ENCODE results near the gene SPAG5. TPM values are rescaled to one million over a fixed set of nuclear protein-coding genes. Genes with fewer than 3 reads are reported as not detected.

Gene SPAG5, protein sequence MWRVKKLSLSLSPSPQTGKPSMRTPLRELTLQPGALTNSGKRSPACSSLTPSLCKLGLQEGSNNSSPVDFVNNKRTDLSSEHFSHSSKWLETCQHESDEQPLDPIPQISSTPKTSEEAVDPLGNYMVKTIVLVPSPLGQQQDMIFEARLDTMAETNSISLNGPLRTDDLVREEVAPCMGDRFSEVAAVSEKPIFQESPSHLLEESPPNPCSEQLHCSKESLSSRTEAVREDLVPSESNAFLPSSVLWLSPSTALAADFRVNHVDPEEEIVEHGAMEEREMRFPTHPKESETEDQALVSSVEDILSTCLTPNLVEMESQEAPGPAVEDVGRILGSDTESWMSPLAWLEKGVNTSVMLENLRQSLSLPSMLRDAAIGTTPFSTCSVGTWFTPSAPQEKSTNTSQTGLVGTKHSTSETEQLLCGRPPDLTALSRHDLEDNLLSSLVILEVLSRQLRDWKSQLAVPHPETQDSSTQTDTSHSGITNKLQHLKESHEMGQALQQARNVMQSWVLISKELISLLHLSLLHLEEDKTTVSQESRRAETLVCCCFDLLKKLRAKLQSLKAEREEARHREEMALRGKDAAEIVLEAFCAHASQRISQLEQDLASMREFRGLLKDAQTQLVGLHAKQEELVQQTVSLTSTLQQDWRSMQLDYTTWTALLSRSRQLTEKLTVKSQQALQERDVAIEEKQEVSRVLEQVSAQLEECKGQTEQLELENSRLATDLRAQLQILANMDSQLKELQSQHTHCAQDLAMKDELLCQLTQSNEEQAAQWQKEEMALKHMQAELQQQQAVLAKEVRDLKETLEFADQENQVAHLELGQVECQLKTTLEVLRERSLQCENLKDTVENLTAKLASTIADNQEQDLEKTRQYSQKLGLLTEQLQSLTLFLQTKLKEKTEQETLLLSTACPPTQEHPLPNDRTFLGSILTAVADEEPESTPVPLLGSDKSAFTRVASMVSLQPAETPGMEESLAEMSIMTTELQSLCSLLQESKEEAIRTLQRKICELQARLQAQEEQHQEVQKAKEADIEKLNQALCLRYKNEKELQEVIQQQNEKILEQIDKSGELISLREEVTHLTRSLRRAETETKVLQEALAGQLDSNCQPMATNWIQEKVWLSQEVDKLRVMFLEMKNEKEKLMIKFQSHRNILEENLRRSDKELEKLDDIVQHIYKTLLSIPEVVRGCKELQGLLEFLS
- 3.7 TPM for total RNA-seq

DNA sequence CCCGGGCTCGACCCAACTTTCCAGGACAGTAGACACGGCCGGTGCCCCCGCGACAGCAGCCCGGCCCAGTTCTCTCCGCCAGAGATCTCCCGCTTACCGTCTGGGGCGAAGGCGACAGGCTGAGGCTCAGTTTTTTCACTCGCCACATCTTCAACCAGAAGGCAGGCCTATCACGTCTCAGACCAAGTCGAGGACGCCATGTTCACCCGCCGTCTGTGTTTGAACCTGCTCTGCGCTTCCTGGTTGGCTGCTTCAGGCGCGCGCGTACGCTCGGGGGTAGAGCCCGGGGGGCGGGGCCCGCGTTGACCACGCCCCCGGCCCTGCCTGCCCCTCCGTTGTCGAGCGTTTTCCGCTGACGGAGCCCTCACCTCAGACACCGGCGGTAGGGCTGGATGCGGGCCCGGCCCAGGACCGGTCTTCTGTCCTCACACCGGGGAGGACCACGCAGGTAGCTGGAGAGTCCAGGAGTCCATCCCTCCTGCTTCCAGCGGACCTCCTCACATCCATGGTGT is at the start of gene SPAG5:
Gene SPAG5, minus strand, starts transcription at position 227 of the 512 bp plus-strand sequence. Its CDS starts 79 bp downstream, at position 148.
- FAIRE-seq: no peak
- peak; percentile 83 to 97 for DNase-seq (ENCODE audit: low spot score in 2 of 2)

DNA sequence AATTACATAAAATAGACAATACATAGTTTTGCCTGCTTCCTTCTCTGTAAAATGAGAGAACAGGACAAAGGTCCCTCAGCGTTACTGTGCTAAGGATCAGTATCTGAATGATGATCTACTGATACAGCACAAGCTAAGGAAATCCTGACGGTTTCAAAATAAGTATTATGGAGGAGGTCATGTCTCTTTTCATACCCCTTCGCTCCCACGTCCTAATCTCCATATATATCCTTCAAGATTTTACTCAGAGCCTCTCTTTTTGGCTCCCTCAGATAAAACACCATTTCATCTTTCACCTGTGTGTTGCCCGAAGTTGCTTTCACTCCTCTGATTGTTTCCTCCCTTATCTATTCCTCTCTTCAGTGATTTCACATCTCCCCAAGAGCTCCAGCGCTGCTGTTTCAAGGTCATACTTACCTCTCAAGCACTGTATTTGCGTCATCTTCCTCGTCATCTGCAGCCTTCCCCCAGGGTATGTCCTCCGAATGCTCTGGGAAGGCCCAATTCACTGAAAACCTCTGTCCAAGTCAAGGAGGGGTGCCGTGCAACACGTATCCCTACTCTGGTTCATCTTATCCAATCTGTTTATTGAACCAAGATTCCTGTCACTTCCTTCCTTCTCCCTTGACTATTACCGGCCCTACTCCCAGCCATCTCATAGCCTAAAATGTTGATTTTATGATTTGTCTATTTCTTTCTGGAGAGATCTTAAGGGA is 47.4 kb upstream of the SPAG5 start:
- DNase-seq (ENCODE audit: low spot score in 2 of 2) (no peak), FAIRE-seq (no peak)

DNA sequence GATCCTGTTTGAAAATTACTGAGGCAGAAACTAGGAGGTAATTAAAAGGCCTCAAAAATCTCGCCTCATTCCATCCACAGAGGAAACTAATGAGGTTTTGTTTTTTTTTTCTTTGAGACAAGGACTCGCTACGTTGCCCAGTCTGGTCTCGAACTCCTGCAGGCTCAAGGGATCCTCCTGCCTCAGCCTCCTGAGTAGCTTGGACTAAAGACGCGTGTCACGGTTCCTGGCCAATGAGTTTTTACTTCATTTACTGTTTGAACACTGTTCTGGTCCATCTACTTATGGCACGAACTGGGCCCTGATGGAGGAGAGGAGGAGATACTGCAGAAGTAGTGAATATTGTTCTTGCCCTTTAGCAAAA is 46.7 kb upstream of the SPAG5 start:
- DNase-seq (ENCODE audit: low spot score in 2 of 2) (no peak), FAIRE-seq (no peak)

DNA sequence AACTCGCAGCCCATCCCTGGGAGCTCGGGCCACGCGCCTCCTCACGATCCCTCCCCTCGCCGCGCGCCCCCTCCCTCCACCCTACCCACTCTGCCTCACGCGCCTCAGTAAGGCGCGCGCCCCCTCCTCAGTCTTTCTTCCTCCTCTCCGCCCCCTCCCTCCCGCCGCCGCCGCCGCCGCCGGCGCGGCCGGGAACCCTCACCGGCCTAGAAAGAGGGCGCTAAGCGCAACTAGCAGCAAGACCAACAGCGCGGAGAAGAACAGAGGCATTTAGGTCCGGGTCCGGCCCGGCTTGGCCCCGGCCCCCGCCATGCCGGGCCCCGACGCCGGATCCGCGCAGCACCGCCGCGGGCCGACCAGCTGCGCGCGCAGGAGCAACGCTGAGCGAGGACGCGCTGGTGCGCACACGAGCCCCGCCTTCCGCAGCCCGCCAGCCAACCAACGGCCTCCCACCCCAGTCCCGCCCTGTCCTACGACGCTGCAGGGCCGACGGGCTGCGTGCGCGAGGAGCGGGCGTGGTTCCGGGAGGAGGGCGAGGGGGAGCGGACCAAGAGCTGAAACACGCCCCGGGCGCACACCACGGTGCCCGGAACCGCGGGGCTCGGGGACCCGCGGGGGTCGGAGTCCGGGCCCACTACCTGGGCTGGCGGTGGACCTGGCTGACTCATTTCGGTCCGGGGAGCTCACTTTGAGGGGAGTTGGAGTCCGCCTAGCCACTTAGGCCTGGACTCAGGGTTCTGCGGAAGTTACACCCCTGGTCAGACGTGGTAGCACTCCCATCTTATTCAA is 46.2 kb upstream of the SPAG5 start, which contains the start of gene BLTP2:
Gene BLTP2, minus strand, starts transcription at position 372 of the 789 bp plus-strand sequence. Its CDS starts 102 bp downstream, at position 270.
- FAIRE-seq (no peak), DNase-seq (ENCODE audit: low spot score in 2 of 2) (peak; percentile 99)

DNA sequence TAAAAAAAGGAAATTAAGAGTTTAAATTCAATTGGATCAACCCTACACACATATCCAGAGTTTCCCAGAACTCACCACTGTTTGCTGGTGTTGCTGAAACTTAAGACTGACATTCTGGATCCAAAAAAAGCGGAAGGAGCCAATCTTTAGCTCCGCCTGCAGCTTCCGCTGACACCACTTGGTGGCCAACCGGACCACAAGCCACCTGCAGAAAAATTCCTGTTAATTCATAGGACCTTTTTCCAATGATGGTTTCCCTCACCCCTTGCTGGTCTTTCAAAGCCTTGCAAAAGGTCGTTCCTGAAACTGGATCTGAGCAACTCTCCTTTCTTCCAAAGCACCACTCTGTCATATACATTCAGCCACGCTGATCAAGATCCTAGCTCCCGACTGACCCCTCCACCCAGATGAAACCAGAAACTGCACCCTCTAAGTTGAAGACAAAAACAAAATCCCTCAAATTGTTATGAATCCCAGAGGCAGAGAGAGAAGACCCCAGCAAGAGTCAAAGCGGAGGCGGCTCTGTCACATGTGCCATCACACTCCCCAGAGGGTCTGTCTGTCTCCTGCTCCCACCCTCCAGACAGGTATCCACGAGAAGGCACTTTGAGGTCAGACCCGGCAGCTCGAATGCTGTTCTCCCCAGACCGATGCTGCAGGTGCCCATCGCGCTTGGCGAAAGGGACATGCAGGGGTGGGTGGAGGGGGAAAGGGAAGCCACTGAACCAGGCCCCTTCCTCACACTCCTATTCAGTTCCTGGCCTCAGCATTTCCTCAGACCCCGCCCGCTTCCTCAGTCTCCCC is 45.4 kb upstream of the SPAG5 start:
- no peak for FAIRE-seq
- DNase-seq (ENCODE audit: low spot score in 2 of 2): peak; percentile 36 to 53

DNA sequence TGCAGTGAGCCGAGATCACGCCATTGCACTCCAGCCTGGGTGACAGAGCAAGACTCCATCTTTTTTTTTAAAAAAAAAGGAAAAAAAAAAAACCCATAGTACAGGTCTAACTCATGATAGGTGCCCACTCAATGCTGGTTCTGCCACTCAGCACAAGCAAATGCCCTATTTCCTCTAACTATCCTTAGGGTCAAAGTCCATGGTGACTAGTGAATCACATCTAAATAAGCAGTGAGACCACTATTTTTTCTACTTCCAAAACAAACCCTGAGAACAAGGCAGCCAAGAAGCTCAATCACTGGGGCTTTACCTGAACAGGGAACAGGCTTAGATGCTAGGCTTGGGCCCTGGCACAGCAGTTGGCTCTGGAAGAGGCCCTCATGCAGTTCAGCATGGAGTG is 42.8 kb upstream of the SPAG5 start:
- FAIRE-seq (no peak), DNase-seq (ENCODE audit: low spot score in 2 of 2) (no peak)

DNA sequence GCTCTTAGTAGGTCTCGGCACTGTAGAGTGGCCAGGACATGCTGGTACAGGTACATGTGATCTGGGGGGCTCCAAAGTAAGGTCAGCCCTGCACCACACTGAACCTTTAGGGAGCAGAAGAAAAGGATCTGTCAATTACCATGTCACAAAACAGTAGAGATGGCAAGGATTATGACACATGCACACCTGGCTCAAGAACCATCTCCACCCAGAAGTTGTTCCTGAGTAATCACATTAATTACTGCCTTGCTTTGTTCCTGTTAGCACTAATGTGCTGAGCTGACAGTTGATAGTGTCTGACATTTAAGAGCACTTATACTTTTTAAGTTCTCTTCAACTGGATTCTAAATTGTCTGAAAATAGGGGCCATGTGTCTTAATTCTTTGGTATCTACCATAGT is 36.7 kb upstream of the SPAG5 start:
- DNase-seq (ENCODE audit: low spot score in 2 of 2) (no peak), FAIRE-seq (no peak)

DNA sequence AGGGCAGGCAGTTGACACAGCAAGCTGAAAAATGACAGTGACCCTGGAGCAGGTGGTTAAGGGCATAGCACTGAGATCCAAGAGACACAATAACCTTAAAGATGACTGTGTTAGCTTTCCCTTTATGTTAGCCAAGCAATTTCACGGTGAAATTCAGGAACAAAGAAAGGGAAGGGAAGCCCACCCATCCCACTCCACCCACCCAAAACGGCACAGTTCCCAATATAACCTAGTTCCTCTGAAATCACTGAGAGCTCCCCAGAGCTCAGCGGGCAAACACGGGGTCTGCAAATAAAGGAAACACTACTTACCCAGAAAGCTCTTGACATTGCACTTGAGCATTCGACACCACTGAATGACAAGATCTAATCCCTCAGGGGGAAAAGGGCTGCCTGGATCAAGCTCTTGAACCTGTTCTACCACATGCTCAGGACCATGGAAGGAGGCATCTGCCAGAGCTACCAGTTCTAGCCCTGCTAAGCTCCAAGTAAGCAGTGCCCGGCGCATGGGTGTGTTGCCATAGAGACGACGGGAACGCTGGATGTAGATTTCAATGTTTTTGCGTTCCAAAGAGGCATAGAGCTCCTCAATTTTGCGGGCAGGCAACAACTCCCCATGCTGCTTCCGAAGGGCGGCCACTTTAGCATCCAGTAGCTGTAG is 35.5 kb upstream of the SPAG5 start:
- no peak for FAIRE-seq
- DNase-seq (ENCODE audit: low spot score in 2 of 2): no peak

DNA sequence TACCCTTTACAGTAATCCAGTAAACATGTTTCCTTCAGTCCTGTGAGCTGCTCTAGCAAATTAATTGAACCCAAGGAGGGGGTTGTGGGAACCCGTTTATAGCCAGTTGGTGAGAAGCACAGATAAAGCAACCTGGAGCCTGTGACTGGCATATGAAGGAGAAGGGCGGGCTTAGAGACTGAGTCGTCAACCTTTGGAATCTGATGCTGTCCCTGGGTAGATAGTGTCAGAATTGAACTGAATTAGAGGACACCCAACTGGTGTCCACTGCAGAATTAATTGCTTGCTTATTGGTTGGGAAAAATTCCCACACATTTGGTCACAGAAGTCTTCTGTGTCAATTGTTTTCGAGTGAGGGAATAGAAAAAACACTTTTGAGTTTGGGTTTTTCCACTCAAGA is 28.0 kb upstream of the SPAG5 start:
- DNase-seq (ENCODE audit: low spot score in 2 of 2) (no peak), FAIRE-seq (no peak)

DNA sequence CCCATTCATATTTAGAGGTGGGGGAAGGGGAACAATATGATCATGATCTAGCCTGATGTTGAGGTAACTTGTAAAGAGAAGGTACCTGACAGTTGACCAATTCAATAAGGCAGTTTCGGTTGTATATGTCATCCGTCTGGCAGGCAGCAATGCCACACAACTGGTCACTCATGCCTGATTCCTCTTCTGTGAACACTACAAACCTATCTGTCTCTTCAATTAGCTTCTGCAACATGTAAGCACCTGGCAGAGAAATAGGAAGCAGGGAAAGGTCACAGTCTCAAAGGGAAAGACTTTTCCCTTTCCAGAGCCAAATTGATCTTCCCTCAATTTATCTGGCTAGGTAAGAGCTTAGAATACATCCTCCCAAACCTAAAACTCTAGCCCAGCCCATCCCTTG is 25.3 kb upstream of the SPAG5 start:
- no peak for DNase-seq (ENCODE audit: low spot score in 2 of 2)

DNA sequence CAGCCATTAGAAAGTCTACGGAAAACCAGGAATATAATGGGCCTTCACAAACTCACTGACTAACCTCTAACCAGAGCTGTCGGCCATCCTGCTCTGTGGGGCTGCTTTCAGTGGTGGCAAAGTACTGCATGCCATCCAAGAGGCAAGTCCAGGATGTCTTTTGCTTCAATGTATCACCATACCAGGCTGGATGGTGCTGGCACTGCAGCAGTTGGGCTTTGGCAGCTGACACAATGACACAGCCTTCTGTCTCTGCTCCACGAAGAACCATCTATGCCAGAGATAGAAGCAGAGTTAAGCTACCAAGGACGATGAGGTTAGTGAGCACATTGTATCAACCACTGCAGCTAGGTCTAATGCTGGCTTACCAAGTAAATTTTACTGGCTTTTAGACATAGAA is 24.9 kb upstream of the SPAG5 start:
- DNase-seq (ENCODE audit: low spot score in 2 of 2) (no peak), FAIRE-seq (no peak)

More for the DNA sequence above, 25.3 kb upstream of the SPAG5 start:
- no peak for FAIRE-seq

DNA sequence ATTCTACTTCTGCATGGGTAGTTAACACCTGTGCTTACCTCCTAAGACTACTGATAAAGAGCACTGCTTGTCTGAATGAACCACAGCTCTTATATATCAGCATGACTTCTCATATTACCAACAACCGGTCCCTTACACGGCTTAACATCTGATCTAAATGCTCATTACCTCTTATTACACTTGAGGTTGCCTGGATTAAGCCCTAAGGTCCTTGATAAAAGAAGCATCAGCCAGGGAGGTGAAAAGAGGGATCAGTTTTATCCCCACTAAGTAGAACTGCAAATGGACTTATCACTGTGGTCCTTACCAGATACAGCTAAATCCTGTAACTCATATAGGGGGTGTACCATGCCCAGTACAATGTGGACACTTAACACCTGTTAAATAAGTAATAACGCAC is 23.4 kb upstream of the SPAG5 start:
- no peak for DNase-seq (ENCODE audit: low spot score in 2 of 2)
- no peak for FAIRE-seq

DNA sequence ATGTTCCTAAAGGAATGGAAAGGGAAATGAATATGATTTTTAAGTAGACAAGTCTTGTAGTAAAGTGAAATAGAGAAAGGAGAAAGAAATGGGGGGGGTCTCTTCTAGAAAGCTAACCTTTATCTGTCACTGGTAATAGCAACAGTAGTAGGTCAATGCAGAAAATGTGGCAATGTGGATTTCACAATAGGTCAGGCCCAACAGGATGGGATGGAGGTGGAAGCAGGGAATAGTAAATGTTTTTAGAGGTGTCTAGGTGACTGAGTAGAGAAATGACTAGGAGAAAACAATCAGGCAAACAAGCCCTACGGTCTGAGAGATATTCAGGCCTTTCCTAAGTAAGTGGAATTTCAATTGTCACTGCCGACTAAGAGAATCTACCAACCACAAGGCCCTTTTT is 21.2 kb upstream of the SPAG5 start:
- DNase-seq (ENCODE audit: low spot score in 2 of 2) (no peak), FAIRE-seq (no peak)

DNA sequence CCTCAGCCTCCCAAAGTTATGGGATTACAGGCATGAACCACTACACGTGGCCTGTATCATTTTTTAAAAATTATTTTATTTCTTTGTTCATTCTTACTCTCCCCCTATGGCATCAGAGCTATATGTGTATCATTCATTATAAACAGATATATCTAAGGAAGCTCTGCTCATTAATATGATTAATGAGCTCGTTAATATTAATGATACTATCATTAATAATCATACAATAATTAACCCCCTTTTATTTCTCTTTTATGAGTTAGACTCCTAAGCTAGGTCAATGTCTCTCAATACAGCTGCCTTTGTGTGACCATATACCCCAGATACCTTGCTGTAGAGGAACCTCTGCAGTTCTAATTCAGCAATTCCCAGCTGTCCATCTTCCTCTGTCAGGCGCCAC is 19.6 kb upstream of the SPAG5 start:
- DNase-seq (ENCODE audit: low spot score in 2 of 2) (no peak), FAIRE-seq (no peak)

DNA sequence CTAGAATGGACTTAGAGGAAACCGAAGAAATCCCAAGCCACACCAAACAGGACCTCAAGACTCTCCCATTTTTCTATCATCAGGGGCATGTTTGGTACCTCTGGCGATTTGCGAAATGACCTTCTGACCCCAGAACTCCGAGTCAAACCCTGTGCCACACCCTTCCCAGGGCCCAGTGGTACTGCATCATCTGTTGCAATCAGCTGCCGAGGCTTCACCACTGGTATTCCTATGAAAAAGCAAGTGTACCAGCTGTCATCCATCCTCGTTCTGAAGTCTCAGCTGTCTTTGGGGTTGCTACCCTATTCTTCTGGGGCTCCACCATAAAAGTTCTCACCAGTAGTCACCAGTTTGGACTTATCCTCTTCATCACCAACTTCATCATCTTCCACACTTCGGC is 17.5 kb upstream of the SPAG5 start:
- FAIRE-seq (no peak), DNase-seq (ENCODE audit: low spot score in 2 of 2) (no peak)

DNA sequence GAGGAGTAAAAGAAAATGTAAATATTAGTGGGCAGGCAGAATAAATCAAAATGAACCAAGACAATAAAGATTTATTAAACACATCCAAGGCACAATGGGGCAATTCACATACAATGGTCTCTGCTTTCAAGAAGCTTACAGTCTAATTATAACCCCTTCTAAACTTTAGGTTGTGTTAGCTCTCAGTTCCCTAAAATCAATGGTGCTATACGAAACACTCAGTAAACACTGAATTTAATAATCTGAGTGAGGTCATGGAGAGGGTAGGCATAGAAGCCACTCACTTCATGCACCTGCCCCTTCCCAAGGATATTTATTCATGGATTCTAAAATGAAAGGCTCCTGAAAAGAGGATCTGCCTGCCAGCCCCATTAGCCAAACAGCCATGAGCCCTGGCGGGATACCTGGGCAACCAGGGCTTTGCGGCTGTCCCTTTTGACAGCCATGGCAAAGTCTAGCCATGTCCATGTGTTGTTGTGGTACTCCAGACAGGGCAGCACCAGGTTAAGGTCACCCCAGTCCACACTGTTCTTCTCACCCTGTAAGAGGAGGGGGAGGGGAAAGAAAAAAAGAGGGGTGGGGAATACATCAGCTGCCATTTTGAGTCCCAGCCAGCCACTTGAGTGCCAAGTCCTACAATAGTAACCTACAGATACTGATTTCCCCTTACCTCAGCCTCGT is 16.6 kb upstream of the SPAG5 start:
- no peak for FAIRE-seq
- no peak for DNase-seq (ENCODE audit: low spot score in 2 of 2)

DNA sequence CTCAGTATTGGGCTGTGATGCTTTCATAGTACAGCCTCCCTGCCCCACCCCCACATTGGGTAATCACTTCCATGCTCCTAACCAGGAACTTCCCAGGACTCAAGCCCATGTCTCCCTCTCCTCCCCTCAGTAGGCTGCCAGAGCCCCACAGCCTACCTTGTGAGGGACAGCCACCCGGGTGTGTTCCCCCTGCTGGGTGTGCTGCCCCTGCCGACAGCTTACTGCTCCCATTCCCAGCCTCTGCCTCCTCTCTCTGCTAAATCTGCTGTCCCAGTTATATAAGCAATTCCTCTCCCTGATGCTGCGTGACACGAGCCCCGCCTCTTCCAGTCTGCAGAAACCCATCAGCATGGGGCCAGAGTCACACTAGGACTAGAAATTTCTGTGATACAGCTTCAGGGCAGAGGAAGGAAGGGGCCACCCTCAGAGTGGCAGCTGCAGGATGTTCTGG is 15.1 kb upstream of the SPAG5 start, which contains the start of gene RSKR:
Gene RSKR, minus strand, starts transcription at position 255 of the 451 bp plus-strand sequence. Its CDS starts 24 bp downstream, at position 231.
- DNase-seq (ENCODE audit: low spot score in 2 of 2): peak in 1 of 2 donors; percentile 47
- FAIRE-seq: no peak
